Measurements from ENCODE around the gene ETNPPL.

DNA sequence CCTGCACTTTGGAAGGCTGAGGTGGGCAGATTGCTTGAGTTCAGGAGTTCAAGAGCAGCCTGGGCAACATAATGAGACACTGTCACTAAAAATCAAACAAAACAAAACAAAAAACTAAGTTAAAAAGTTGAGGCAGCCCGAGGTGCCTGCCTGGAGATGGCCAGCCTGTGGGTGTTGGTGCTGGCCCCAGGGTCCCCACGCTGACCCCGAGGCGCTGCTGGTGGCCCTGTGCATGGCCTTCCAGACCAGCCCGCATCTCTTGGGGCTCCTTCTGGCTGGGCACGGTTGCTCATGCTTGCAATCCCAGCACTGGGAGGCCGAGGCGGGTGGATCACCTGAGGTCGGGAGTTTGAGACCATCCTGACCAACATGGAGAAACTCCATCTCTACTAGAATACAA is 4.4 kb downstream of the ETNPPL start:
- TF ChIP-seq EZH2 (IDR thresholded peaks at IDR 0.05; ENCODE audit: low read length, unreplicated experiment), result no peak
- TF ChIP-seq CTCF (conservative IDR thresholded peaks at IDR 0.05; ENCODE audit: low read depth, low read length), result no peak
